KG1 (cell line): Measurements from ENCODE around the gene PTPN1.
"Not testable (repeated sequence)": the region's sequence is repeated elsewhere in the genome, so short reads cannot be mapped to it uniquely, and the experiment has no call there.

Experiments
- DNase-seq: peaks from one replicate; lab custom pipeline; 2025; lab: John Stamatoyannopoulos, UW

PTPN1 gene

DNA sequence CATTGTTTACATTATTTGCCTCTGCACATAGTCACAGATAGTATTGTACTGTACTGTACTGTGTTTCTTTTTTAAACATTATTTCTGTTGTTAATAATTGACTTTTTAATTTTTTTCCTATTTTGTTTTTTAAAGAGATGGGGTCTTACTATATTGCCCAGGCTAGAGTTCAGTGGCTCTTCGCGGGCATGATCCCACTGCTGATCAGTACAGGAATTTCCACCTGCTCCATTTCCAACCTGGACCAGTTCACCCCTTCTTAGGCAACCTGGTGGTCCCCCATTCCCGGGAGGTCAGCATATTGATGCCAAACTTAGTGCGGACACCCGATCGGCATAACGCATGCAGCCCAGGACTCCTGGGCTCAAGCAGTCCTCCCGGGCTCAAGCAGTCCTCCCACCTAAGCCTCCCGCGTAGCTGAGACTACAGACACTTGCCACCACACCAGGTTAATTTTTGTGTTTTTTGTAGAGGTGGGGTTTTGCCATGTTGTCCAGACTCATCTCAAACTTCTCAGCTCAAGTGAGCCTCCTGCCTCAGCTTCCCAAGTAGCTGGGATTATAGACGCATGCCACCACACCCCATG lies 47.5 kb downstream of the PTPN1 start:
- DNase-seq = no peak

DNA sequence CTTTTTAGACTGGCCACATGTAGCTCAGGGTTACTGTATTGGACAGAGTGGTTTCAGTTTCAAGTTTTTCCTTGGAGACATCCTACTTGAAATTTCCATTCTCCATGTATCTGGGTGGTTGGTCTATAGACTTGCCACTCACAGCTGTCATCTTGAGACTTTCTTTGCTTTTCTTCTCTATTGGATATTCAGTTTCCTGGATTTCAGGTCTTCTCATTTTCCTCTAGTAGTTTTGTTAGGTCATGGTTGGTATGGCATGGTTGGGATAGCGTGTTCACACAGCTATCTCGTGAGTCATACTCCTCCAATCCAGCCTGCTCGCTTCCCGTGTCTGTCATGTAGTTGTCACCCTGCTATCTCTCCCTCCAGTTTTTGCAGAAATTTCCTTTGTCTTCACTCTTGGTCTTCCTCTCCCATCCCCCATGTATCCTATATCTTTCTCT lies 48.3 kb downstream of the PTPN1 start:
- DNase-seq = no peak

DNA sequence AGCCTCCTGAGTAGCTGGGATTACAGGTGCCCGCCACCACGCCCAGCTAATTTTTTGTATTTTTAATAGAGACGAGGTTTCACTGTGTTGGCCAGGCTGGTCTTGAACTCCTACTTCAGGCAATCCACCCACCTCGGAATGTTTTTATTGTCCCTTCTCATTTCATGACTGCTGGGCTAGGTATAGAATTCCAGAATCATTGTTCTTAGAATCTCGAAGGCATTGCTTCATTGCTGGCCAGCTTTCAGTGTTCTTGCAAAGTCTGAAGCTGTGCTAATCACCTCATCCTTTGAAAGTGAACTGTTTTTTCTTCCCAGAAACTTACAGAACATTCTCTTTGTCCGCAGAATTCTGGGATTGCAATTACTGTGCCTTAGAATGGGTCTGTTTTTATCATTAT lies 49.0 kb downstream of the PTPN1 start:
- DNase-seq = no peak

DNA sequence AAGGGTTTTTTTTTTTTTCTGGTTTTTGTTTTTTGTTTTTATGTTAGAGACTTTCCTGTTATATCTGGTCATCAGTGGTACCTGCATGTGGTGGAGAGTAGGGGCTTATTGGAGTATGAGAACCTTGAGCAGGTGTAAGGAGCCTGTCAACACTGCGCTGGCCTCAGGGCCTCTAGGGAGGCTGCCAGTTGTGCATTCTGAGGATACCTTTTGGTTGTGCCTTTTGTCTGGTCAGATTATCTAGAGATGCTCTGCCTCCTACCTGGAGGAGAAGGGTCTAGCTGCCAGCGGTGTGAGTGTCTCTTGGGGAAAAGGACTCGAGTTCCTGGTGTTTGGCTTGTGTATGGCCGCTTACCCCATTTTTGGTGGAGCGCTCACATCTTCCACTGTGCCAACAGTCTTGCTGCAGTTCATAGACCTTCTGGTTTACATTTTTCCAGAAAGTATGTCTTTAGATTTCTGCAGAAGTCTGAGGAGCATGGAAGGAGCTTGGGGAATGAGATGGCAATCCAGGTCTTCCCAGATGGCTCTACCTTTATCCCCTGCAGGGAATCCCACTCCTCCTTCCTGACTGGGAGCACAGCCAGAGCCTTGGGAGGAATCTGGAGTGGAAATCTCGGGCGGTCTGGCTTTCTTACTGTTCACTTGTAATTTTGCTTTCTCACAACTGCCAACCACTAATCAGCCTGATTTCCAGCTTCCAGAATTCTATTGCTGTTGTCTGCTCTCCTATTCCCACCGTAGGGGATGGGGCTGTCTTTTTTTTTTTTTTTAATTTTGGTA lies 49.9 kb downstream of the PTPN1 start:
- no peak for DNase-seq

DNA sequence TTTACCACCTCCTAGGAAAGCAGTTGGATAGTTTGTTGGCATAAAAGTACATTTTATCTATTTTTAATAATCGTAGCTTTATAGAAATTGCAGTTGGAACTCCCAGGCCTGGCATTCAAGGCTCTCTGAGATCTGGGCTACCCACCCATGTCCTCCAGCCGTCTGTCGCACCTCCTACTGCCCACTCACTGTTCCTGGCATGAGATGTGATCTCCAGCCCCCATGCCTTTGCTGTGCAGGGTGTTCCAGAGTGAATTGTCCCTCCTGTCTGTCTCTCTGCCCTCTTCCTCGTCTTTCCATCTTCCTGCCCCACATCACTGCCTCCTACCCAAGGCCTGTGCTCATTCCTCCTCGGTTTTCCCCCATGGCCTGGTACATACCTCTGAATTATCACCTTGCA lies 50.7 kb downstream of the PTPN1 start:
- no peak for DNase-seq

DNA sequence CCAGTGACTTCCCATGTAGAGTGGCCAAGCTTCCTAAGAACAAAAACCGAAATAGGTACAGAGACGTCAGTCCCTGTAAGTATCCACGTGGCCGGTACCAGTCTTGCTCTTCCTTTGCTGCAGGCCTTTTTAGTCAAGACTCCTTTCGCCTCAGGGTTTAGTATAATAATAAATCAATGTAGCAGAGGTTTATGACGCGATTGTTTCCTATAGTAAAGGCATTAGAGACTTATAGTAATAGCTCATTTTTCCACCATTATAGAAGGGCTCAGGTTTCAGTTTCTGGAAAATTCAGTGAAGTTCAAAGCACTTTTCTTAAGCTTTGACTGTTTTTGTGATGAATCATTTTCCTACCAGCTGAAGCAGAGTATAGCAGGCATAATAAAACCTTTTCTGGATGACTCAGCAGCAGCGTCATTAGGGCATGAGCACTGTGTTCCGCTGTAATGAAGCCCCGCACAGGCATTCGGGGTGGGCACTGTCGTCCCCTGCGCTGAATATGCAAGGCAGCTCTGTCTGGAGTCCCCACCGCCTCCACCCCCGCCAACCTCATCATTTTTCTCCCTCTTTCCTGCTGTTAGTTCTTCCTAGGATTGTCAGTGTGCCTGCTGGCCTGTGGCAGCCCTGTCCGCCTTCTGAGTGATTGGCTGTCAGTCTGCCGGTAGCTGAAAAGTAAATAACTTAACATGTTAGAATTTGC lies 51.3 kb downstream of the PTPN1 start:
- DNase-seq = no peak

DNA sequence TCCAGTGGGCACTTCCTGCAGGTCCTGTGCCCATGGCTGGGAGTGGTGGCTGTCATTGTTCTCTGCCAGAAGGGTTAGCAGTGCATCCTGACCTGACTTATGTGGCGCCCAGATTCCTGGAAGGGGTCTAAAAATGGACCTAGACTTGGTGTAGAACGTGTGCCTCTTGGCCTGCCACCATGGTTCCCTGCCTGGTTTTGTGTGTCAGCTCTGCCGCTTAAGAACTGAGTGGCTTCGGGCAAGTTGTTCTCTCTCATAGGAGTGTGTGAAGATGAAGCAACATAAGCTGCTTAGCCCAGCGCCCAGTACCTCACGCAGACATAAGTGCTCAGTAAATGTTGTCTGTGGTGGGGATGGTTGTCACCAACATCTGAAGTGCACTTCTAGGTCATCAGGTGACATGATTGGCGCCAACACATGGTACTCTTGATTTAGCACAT lies 52.1 kb downstream of the PTPN1 start:
- no peak for DNase-seq

DNA sequence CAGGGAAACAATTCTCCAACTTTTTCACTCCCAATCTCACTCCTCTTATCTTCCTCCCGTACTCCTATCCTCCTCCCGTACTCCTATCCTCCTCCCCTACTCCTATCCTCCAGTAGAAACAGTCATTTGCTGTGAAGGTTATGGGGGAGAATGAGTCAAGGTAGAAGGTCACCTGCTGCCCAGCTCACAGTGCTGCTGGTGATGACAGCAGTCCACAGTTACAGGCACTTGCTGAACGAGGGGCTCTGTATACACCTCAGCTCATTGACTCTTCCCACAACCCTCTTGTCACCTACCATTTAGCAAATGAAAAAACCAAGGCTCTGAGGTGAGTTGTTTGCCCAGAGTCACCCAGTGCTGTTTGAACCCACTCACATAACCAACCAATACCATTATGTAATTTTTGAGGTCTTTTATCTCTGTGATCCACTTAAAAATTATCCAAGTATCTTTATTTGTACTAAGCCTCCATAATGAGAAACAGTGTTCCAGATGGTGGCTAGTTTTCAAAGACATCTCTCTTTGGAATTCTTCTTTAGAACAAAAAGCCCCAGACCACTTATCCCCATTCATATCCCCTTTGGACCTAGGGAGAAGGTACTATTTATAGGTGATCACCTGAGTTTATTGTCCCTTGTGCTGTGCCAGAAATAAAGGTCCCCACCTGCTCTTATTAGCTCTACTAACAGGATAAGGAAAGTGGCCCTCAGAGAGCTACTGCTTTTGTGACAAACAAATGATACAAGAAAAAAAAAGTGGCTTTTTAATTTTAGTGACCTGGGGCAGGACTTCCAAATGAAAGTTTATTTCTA lies 53.2 kb downstream of the PTPN1 start:
- DNase-seq = no peak

DNA sequence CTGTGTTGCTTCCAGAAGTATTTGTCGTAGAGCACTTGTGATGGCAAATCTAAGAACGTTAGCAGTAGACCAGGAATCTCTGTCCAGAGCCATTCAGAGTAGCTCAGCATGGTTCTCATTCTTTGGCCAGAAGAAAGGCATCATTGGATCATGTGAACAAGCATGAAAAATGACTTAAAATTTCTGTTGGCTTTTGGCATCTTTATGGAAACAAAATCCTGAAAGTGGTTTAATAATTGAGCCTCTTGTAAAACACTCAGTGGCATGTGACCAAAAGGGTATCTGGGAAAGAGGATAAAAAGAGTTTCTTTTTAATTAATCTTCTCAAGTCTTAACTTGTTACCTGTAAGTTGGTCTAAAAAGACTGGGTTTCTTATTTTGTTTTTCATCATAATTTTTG lies 55.2 kb downstream of the PTPN1 start:
- DNase-seq = no peak

DNA sequence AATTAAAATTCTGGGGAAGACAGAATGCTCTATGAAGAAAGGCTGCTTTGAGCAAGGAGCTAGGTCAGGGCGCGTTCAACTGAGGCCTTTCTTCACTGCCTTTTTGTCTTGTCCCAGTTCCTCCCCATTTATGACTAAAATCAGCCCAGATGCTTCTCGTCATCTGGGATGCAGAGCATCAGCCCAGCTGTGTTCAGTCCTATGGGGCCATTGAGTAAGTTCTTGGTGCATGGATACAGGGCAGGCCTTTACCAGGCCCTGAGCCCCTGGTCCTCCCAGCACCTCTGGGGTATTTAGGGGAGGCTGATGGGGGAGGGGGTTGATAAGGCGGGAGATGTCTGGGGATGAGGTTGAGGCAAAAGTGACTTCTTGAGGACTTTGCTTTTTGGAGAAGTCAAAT lies 55.7 kb downstream of the PTPN1 start:
- no peak for DNase-seq

DNA sequence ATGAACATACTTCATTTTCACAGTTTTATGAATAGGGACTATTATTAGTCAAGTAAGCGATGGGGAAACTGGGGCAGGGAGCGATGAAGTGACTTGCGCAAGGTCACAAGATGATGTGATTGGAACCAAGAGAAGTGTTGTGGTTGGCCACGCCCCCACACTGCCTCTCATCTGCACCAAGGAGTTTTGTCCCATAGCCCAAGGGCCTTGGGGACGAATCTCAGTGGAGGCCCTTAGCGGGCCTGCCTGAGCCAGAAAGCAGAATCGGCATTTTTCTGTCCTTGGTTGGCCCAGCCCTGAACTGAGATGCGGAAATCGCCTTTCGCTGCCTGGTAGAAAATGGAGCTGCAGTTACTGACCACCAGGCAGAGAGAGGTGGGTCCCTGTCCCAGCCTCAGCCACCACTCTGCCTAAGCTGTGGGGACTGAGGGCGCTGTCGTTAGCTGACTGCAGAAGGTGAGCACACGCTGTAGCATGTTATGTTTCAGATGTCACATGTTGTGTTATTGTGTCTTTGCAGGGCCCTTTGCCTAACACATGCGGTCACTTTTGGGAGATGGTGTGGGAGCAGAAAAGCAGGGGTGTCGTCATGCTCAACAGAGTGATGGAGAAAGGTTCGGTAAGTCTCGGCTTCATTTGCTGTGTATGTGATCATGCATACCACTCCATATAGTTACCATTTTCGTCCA lies 57.8 kb downstream of the PTPN1 start:
- no peak for DNase-seq

DNA sequence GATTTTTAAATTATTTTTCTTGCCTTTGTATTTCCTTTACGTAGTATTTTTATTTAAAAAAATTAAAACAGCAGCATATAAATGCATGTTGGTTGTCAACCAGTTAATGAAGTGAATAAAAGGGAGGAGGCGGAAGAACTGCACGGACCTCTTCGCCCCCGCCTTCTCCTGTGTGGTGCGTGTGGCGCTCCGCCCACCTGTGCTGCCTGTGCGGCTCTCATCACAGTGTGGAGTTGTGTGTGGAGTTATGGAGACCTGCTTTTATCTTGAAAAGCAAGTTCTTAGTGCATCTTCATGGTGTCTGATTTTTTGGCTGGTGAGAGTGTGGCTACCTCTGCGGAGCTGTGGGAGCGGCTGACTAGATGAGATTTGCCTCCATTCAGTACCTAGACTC lies 58.4 kb downstream of the PTPN1 start:
- no peak for DNase-seq

DNA sequence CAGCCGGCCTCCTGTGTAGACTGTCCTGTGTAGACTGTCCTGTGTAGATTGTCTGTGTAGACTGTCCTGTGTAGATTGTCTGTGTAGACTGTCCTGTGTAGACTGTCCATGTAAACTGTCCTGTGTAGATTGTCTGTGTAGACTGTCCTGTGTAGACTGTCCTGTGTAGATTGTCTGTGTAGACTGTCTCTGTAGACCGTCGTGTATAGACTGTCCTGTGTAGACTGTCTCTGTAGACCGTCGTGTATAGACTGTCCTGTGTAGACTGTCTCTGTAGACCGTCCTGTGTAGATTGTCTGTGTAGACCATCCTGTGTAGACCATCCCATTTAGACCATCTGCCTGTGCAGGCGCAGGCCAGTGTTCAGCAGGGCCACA lies 59.3 kb downstream of the PTPN1 start:
- not testable (repeated sequence) for DNase-seq

DNA sequence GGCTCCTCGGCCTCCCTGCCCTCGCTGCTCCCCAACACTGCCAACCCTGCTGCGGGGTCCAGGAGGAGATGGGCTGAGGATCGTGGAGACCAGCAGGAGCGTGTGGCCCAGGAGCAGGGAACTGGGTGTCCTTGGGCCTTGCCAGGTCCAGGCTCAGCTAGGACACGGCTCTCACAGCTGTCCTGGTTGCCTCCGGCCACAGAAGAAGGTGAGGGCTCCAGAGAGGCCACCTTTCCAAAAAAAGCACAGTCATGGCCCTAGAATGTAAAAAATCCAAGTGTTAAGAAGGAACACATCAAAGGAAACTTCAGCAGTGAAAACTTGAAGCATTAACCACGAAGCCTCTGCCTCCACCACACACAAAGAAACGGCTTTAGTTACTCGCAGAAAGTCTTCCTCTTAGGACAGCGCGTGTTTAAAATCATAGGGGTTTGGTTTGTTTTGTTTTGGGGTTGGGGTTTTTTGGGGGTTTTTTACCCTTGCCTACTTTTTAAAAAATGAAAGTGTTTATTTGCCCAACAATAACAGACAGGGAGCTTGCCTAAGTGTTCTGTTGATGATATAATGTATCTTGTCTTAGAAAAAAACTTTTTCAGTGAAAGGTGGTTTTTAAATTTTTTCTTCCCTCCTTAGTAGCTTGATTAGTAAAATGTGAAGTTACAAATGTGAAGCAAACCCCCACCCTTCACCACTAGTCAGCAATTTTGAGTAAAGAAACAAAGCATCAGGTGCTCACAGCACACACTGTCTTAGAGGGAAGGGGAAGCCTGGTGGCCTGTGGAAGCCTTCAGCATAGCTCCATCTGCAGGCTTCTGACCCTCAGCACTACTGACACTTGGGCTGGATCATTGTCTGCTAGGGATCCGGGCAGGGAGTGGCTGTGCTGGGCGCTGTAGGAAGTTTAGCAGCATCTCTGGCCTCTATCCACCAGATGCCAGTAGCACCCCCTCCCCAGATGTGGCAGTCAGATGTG lies 60.0 kb downstream of the PTPN1 start:
- DNase-seq = no peak

DNA sequence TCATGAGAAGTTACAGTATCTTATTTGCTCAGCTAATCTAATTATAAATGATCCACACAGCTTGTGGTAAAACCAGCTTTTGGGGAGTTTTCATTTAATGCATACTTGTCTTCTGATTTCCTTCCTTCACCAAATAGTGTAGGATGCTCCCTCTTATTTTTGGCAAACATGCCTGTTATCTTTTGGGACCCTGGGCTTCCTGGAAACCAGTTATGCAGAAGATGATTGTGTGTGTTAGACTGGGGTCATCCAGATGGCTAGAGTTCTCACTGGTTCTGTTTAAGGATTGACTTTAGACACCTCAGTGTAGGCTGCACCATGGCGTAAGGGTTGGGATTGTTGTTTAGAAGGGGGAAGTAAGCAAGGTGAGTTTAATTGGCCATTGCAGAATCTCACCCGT lies 61.3 kb downstream of the PTPN1 start:
- DNase-seq = no peak

DNA sequence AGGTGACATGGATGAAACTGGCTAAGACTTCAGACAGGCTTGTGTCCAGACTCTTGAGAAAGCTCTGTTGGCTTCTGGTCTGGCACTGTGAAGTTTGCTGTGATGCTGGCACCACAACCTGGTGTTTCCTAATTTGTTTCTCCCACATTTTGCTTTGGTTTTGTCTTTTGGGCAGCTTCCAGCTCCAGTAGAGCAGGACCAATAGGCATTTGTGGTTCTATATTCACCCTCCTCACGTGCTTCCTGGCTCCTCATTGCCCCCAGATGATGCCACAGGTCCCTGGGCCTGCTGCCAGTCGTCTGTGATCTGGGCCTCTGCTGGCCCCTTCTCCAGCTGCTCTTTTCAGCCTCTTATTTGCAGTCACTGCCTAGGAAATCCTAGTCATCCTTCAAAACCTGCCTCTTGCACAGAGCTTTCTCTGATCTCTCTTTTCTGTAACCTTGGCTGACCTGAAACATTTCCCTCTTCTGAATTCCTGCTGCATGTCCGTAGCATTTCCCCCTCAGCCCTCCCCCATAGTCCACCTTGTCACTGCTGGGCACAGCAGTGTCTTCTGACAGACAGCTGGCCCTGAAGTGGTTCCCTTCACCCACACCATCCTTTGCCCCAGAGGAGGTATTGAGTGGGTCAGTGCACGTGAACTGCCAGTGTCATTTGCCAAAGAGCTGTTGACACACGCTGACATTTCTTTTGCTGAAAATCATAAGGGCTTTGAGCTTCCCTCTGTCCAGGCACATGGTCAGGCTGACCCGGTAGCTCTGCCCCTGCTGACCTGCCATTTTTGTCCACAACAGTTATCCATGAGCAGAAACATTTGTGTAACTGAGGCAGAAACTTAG lies 63.0 kb downstream of the PTPN1 start:
- DNase-seq = no peak

DNA sequence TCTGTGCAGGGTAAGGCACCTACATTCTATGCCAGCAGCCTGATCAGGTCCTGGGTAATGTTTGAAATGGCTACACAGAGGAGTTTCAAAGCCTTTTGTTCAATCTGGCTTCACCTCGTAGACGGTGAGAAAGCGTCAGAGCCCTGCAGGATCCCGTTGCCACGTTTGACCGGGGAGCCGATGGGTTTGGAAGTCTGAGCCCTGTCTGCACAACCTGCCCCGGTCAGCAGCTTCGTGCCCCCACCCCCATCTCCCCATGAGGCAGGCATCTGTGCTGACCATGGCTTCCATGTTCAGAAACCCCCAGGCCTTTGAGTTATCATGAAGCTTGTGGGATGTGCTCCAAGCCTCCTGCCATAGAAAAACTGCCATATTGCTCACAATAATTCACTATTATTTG lies 63.9 kb downstream of the PTPN1 start:
- DNase-seq = no peak

DNA sequence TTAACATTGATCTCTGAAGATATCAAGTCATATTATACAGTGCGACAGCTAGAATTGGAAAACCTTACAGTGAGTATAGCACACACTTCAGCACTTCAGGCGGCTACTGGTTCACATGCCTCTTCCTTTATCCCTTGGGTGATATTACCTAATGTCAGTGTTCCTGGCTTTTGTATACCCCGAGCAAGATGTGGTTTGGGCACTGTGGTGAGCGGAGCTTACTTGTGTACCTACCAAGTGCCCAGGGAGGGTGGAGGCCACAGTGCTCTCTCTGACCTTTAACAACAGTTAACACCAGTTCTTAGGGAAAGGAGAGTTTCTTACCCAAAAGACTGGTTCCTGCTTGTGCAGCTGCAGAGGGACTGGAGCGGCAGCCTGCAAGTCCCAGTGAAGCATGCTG lies 64.4 kb downstream of the PTPN1 start:
- DNase-seq = no peak

DNA sequence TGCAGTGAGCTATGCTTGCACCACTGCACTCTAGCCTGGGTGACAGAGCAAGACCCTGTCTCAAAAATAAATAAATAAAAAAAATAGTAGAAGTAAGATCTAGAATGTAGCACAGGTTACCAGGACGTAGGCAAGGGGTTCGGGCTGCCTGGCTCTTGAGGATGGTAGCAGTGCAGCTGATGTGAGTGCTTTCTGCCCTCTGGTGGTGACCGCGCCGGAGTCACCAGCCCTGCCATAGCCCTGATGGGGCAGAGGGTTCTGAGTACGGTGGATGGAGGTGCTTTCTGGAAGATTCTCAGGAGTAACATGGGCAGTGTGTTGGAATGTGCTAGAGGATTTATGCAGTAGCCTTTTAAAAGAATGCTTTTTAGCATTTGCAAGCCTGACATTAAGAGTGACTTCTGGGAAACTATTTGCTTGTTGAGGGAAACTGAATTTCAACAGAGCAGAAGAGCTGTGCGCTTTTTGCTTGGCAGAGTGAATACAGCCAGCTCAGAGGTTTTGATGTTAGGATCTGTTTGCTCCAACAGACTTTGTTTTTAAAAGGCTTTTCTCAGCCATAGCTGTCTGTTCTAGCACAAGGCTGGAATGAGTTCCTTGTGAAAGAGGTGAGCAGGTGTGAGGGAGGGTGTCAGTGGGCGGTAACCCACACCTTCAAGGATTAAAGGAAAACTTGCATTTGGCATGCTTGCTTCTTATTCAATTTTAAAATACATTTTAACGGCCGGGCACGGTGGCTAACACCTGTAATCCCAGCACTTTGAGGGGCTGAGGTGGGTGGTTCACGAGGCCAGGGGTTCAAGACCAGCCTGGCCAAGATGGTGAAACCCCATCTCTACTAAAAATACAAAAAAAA lies 65.9 kb downstream of the PTPN1 start:
- peak; percentile 14 for DNase-seq
